ENCODE measurements around the gene RNASET2. TPM values are rescaled to one million over a fixed set of nuclear protein-coding genes. Genes with fewer than 3 reads are reported as not detected.
A peak's percentile ranks its signal among the peaks of the same experiment; 100 is the strongest.

RNASET2 gene
- total and polyA plus RNA-seq, 2 of the 13 experiments (the other 11 are each of a cell fraction or from before 2014, with no cell fraction given): 44.6 to 597 TPM

DNA sequence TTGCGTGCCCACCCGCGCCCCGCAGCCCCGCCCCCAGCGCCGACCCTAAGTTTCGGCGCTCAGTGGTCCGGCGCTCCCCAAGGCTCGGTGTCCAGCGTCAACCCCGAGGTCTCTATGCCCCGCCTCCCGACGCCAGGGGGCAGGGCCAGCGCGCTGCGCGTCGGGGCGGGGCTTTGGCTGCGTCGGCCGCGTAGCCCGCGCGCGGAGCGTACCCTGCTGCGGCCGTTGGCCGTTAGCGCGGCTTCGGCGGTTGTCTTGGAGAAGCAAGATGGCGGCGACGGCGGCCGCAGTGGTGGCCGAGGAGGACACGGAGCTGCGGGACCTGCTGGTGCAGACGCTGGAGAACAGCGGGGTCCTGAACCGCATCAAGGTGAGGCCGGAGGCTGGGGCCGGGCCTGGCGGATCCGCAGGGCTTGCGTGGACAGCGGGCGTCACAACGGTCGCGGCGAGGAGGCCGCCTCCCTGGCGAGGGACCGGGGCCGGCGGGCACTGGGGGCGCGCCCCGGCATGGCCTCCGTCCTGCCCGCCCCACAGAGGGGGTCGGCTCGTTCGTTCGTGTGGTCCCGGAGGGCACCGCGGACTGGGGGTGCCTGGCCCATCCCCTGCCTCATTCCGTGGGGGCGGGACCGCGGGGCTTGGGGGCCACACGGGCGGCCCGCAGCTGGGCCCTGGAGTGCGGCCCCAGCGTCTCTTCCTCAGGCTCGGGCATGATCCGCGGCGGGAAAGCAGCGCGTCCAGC lies 43.0 kb upstream of the RNASET2 start, which contains the start of gene CEP43 (continued):
- TF ChIP-seq, protein P1, sequence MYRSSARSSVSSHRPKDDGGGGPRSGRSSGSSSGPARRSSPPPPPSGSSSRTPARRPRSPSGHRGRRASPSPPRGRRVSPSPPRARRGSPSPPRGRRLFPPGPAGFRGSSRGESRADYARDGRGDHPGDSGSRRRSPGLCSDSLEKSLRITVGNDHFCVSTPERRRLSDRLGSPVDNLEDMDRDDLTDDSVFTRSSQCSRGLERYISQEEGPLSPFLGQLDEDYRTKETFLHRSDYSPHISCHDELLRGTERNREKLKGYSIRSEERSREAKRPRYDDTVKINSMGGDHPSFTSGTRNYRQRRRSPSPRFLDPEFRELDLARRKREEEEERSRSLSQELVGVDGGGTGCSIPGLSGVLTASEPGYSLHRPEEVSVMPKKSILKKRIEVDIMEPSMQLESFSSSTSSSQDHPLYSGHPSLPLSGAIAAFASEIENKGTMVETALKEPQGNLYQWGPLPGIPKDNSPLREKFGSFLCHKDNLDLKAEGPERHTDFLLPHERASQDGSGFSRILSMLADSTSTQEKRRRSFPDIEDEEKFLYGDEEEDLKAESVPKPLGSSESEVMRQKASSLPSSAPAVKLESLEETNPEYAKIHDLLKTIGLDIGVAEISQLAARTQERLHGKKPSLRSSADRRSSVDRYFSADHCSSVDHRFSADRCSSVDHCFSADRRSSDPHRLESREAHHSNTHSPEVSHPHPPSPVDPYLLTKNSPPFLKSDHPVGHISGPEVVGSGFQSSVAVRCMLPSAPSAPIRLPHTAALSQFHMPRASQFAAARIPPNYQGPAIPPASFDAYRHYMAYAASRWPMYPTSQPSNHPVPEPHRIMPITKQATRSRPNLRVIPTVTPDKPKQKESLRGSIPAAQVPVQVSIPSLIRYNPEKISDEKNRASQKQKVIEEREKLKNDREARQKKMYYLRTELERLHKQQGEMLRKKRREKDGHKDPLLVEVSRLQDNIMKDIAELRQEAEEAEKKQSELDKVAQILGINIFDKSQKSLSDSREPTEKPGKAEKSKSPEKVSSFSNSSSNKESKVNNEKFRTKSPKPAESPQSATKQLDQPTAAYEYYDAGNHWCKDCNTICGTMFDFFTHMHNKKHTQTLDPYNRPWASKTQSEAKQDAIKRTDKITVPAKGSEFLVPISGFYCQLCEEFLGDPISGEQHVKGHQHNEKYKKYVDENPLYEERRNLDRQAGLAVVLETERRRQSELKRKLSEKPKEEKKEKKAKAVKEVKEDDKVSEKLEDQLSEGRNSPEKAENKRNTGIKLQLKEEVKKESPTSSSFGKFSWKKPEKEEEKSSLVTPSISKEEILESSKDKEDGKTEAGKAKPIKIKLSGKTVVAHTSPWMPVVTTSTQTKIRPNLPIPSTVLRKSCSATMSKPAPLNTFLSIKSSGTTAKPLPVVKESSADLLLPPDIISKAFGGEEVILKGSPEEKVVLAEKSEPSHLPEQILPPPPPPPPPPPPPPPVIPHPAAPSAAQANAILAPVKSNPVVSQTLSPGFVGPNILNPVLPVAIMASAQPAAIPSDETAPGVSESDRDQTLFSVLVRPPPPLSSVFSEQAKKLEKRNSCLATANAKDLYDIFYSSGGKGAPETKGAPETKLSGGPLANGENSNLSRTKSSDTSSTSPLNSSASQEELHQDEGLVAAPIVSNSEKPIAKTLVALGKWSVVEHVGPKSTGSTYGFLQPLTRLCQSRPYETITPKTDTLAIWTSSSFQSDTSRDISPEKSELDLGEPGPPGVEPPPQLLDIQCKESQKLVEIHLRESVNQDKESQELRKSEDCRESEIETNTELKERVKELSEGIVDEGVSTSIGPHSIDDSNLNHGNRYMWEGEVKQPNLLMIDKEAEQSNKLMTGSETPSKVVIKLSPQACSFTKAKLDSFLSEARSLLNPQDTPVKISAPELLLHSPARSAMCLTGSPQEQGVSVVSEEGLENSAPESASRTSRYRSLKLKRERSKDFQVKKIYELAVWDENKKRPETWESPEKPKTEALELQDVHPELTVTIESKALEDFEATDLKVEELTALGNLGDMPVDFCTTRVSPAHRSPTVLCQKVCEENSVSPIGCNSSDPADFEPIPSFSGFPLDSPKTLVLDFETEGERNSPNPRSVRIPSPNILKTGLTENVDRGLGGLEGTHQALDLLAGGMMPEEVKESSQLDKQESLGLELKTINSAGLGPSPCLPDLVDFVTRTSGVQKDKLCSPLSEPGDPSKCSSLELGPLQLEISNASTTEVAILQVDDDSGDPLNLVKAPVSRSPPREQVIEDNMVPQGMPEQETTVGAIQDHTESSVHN (CRISPR knock-in tag; IDR thresholded peaks at IDR 0.05): no peak
- TF ChIP-seq HNRNPK (IDR thresholded peaks at IDR 0.05; ENCODE audit: low read depth, low read length, poor library complexity, severe bottlenecking) (peak; percentile 60), ZSCAN20 (CRISPR knock-in tag; IDR thresholded peaks at IDR 0.05; ENCODE audit: borderline replicate concordance) (peak; percentile 23; the same call in 1 of the 2 replicates), RFXANK (CRISPR knock-in tag; IDR thresholded peaks at IDR 0.05) (no peak), POLR2AphosphoS5 (IDR thresholded peaks at IDR 0.05; ENCODE audit: low read depth, low read length) (peak; percentile 65), ZFX (CRISPR knock-in tag; IDR thresholded peaks at IDR 0.05; ENCODE audit: low read depth) (peak; percentile 91), HNRNPLL (IDR thresholded peaks at IDR 0.05; ENCODE audit: low read depth, low read length, poor library complexity, severe bottlenecking) (peak; percentile 100), NCOA2 (CRISPR knock-in tag; IDR thresholded peaks at IDR 0.05) (no peak; the same call in 1 of the 2 replicates), ZNF891 (CRISPR knock-in tag; IDR thresholded peaks at IDR 0.05) (peak; percentile 74)
- TF ChIP-seq, protein P2, sequence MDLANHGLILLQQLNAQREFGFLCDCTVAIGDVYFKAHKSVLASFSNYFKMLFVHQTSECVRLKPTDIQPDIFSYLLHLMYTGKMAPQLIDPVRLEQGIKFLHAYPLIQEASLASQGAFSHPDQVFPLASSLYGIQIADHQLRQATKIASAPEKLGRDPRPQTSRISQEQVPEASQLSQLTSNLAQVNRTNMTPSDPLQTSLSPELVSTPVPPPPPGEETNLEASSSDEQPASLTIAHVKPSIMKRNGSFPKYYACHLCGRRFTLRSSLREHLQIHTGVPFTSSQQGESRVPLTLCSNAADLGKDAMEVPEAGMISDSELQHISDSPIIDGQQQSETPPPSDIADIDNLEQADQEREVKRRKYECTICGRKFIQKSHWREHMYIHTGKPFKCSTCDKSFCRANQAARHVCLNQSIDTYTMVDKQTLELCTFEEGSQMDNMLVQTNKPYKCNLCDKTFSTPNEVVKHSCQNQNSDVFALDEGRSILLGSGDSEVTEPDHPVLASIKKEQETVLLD (CRISPR knock-in tag; IDR thresholded peaks at IDR 0.05; ENCODE audit: low read depth): 0 out of 2 replicates have a peak, but pooled peaks have one; percentile 51
- TF ChIP-seq, protein P3, sequence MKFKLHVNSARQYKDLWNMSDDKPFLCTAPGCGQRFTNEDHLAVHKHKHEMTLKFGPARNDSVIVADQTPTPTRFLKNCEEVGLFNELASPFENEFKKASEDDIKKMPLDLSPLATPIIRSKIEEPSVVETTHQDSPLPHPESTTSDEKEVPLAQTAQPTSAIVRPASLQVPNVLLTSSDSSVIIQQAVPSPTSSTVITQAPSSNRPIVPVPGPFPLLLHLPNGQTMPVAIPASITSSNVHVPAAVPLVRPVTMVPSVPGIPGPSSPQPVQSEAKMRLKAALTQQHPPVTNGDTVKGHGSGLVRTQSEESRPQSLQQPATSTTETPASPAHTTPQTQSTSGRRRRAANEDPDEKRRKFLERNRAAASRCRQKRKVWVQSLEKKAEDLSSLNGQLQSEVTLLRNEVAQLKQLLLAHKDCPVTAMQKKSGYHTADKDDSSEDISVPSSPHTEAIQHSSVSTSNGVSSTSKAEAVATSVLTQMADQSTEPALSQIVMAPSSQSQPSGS (CRISPR knock-in tag; IDR thresholded peaks at IDR 0.05): peak; percentile 57
- TF ChIP-seq, protein P4, sequence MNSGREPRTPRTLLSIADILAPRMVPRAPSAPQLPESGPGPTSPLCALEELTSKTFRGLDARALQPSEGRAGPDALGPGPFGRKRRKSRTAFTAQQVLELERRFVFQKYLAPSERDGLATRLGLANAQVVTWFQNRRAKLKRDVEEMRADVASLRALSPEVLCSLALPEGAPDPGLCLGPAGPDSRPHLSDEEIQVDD (CRISPR knock-in tag; IDR thresholded peaks at IDR 0.05; ENCODE audit: borderline replicate concordance): no peak; the same call in 1 of the 2 replicates
- TF ChIP-seq, protein P5, sequence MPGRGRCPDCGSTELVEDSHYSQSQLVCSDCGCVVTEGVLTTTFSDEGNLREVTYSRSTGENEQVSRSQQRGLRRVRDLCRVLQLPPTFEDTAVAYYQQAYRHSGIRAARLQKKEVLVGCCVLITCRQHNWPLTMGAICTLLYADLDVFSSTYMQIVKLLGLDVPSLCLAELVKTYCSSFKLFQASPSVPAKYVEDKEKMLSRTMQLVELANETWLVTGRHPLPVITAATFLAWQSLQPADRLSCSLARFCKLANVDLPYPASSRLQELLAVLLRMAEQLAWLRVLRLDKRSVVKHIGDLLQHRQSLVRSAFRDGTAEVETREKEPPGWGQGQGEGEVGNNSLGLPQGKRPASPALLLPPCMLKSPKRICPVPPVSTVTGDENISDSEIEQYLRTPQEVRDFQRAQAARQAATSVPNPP (CRISPR knock-in tag; IDR thresholded peaks at IDR 0.05): peak; percentile 59; the same call in 1 of the 2 replicates
- TF ChIP-seq, protein P6, sequence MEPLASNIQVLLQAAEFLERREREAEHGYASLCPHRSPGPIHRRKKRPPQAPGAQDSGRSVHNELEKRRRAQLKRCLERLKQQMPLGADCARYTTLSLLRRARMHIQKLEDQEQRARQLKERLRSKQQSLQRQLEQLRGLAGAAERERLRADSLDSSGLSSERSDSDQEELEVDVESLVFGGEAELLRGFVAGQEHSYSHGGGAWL (CRISPR knock-in tag; IDR thresholded peaks at IDR 0.05): 0 out of 2 replicates have a peak, but pooled peaks have one; percentile 74

Measured in HepG2 (cell line).